ENCODE results near the gene CELF4.

Gene CELF4

GRCh38 chr18:37548679-37549289 lies 16.8 kb downstream of the CELF4 start:
- in situ Hi-C loops (cut with HindIII; ENCODE audit: low sequenced_read_pairs), result loop anchor here (10.0 kb wide), 2 partner anchors 64 to 174 kb away; no protein-coding TSS in a partner anchor

GRCh38 chr18:37547196-37547827 lies 18.3 kb downstream of the CELF4 start:
- in situ Hi-C loops (cut with HindIII; ENCODE audit: low sequenced_read_pairs), result loop anchor here (10.0 kb wide), 2 partner anchors 63 to 173 kb away; no protein-coding TSS in a partner anchor

GRCh38 chr18:37546651-37547050 lies 18.9 kb downstream of the CELF4 start:
- in situ Hi-C loops (cut with HindIII; ENCODE audit: low sequenced_read_pairs), result loop anchor here (10.0 kb wide), 2 partner anchors 62 to 172 kb away; no protein-coding TSS in a partner anchor

GRCh38 chr18:37546272-37546537 lies 19.4 kb downstream of the CELF4 start:
- in situ Hi-C loops (cut with HindIII; ENCODE audit: low sequenced_read_pairs), result loop anchor here (10.0 kb wide), 2 partner anchors 61 to 171 kb away; no protein-coding TSS in a partner anchor

- in situ Hi-C loops (cut with HindIII; ENCODE audit: low sequenced_read_pairs), result loop anchor here (10.0 kb wide), 2 partner anchors 61 to 171 kb away; no protein-coding TSS in a partner anchor
Measured at GRCh38 chr18:37545461-37546271, 19.9 kb downstream of the CELF4 start.

DNA sequence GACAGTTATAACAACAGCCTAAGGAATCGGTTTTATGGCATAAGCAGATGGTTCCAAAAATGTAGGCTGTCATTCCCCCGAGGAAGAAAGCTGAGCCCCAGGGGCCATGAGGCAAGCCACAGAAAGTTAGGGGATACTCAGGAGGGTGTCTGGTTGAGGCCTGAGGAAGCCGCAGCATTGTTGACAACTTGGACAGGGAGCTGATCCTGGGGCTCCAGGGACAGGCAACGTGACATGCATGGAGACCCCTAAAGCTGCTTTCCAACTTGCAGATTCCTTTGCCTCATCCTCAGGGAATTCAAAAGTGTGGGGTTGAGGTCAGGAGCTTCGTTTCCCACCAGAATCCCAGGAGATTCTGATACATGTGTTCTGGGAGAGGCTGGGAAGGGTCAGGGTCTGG lies 20.9 kb downstream of the CELF4 start:
- in situ Hi-C loops (cut with HindIII; ENCODE audit: low sequenced_read_pairs), result loop anchor here (10.0 kb wide), 2 partner anchors 60 to 170 kb away; no protein-coding TSS in a partner anchor

DNA sequence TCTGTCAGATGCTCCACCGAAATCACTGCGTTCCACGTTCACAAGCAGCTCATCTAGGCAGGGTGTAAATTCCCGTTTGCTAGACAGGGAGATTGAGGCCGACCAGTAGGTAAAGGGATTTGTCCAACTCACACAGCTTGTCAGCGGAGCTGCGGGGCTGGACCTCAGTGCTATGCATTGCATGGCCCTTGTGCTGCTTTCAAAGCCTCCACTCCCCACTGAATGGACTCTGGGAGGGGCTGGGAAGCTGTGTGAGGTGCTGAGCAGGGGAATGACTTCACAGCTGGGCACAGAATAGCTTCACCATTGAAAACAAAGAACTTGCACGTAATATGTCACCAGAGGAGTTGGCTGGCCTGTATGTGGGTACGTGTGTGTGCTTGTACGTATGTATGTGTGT lies 21.4 kb downstream of the CELF4 start:
- in situ Hi-C loops (cut with HindIII; ENCODE audit: low sequenced_read_pairs), result loop anchor here (10.0 kb wide), 2 partner anchors 59 to 169 kb away; no protein-coding TSS in a partner anchor

- in situ Hi-C loops (cut with HindIII; ENCODE audit: low sequenced_read_pairs), result loop anchor here (10.0 kb wide), 2 partner anchors 59 to 169 kb away; no protein-coding TSS in a partner anchor
Measured at GRCh38 chr18:37543321-37543720, 22.3 kb downstream of the CELF4 start.

- in situ Hi-C loops (cut with HindIII; ENCODE audit: low sequenced_read_pairs), result loop anchor here (10.0 kb wide), 2 partner anchors 57 to 167 kb away; no protein-coding TSS in a partner anchor
Measured at GRCh38 chr18:37541517-37541916, 24.1 kb downstream of the CELF4 start.

GRCh38 chr18:37540424-37541138 lies 25.0 kb downstream of the CELF4 start:
- in situ Hi-C loops (cut with HindIII; ENCODE audit: low sequenced_read_pairs), result loop anchor here (10.0 kb wide), 2 partner anchors 56 to 166 kb away; no protein-coding TSS in a partner anchor

DNA sequence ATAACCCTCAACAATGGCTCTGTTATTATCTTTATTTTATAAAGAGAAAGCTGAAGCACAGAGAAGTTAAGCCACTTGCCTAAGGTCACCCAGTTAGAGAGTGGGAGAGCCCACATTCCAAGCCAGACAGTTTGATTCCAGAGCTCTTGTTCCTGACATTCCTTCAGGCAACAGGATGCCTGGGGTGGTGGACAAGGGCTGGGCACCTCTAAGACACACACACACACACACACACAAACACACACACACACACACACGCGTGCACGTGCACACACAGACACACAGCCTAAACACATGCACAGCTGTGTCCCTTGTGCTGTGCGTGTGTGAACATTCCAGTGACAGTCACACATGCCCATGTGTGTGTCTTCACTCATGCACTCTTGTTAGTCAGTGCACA lies 26.4 kb downstream of the CELF4 start:
- in situ Hi-C loops (cut with HindIII; ENCODE audit: low sequenced_read_pairs), result no loop called here

GRCh38 chr18:37538526-37539205 lies 26.9 kb downstream of the CELF4 start:
- in situ Hi-C loops (cut with HindIII; ENCODE audit: low sequenced_read_pairs), result no loop called here

- in situ Hi-C loops (cut with HindIII; ENCODE audit: low sequenced_read_pairs), result no loop called here
Measured at GRCh38 chr18:37537868-37538525, 27.6 kb downstream of the CELF4 start.

DNA sequence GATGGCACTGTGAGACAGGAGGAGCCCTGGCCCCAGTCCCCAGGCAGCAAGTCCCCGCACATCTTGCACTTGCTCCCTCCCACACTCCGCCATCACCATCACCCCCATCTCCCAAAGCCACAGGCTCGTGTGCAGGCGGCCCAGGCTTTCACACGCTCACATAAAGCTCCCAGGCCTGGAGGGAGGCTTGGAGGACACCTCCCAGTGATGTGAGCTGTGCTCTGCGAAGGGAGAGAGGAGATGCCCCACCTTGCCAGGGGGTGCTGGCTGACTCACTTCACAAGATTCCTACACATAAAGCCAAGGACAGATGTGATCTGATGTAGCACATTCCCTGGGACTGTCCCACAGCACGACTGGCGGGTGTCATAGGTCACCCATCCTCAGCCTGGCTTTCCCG lies 28.9 kb downstream of the CELF4 start:
- in situ Hi-C loops (cut with HindIII; ENCODE audit: low sequenced_read_pairs), result no loop called here

DNA sequence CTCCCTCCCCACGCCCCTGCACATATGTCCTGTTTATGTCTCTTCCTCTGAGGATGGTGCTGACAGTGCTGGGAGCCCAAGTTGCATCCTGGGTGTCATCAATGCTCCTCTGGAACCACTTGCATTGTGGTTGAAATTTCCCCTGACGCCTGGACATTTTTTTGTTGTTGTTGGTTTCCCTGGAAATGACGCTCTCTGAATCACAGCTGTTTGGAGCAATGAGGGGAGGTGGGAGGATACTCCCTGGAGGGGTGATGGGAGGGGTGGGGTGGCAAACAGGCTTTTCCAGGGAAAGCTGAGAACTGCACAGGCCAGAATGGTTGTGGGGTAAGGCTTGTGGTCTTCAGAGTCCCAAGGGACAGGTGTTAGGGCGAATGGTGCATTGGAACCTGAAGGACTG lies 29.6 kb downstream of the CELF4 start:
- in situ Hi-C loops (cut with HindIII; ENCODE audit: low sequenced_read_pairs), result no loop called here

DNA sequence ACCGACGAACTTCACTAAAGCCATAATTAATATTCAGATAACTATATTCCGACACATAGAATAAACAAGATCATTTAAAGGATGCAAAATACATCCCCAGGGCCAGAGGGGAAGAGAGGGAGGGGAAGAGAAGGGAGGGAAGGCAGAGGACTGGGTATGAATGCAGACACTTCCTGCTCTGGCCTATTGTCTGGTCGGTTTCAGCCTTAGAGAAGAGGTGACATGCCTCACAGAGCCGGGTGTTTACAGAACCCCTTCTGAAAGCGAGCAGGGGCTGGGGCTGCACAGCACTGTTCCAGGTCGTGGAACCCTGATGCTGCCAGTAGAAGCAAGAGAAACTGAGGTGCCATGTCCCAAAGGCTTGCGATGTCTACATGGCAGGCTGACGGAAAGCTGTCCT lies 31.0 kb downstream of the CELF4 start:
- in situ Hi-C loops (cut with HindIII; ENCODE audit: low sequenced_read_pairs), result no loop called here

DNA sequence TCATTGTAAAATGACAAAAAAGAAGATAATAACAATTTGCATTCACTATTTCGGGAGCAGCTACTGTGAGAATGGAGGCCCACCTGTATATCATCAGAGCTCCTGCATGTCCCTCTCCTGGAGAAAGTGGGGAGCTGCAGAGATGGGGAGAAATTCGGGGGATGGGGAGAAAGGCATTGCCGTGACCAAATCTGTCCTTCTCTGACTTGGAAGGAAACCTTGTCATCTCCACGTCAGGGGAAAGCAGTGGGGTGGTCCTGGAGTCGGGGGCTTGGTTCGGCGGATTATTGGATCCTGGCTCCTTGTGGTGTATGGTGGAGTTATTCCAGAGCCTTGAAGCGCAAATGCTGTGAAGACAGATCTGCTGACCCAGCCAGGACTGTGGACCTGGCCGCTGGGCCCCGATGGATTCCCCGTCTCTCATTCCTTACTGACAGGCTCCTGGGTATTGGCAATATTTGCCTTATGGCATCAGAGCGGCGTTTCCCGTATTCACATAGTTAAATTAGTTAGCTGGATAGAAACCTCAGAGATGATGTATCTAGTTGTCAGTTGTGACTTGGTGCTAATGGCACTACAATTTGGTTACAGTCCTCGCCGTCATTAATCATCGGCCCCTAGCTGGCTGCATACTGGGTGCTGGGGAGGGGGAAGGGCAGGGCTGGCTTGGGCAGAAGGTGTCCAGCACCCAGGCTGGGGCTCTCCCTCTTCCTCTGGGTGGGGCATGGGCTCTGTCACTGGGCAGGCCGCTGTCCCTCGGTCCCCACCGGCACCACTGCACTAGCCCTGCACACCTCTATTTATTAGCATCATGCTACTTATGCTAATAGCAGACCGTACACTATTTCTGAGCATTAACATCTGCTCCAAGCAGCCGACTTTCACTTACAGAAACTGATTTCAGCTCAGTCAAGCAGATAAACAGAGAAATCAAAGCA lies 31.7 kb downstream of the CELF4 start:
- in situ Hi-C loops (cut with HindIII; ENCODE audit: low sequenced_read_pairs), result no loop called here

DNA sequence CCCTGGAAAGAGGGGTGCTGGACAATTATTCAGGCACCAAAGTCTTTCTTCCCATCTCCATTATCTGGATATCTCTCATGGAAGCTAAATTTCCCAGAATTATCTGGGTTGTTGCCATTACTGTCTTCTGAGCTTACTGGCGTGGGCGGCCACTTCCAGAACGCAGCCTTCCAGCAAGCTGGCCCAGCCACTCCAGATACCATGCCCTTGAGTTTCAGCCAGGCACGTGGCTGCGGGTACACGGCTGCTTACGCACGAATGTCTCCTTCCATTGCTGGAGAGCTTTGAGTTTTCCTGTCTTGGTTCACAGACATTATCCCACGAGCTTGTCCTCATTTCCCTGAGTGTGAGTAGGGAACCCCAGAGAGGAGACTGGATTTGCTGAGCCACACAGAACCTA lies 32.7 kb downstream of the CELF4 start:
- in situ Hi-C loops (cut with HindIII; ENCODE audit: low sequenced_read_pairs), result no loop called here

DNA sequence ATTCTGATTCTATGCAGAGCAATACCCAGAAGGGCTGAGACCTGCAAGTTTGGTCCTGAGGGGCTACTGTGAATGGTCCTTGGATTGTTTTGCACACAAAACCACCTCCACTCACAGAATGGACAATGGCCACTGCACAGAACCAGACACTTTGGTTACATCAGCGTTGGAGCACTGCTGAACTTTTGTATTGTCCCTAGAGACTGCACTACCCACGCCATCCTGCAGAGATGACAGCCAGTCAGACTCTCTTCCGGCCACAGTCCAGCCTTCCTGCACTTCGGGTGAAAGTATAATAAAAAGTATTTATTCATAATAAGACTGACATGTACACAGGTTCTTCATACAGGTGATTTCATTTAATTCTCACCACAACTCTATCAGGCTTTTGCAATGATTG lies 35.7 kb downstream of the CELF4 start:
- in situ Hi-C loops (cut with HindIII; ENCODE audit: low sequenced_read_pairs), result no loop called here
